OCI-LY7 (cell line): ENCODE data around the gene VPS18. TPM values are rescaled to one million over a fixed set of nuclear protein-coding genes. Genes with fewer than 3 reads are reported as not detected.

ENCODE experiments used
- BruUV-seq: library from RNA; stranded (reverse); fragments of 400-500 nt; replicated peaks from 2 replicates; lab custom pipeline; 2021; lab: Mats Ljungman, UMichigan
- CTCF ChIA-PET: fragments of 300-600 bp; sonication (Branson Sonifier 250); formaldehyde crosslinking; loops from one replicate; lab custom pipeline; 2022; ENCODE audit warnings: antibody characterized with exemption; ENCODE audit not compliant: unreplicated experiment; lab: Charles Lee
- POLR2A ChIA-PET: fragments of 300-600 bp; sonication (Branson Sonifier 250); formaldehyde crosslinking; loops from one replicate; lab custom pipeline; 2022; ENCODE audit warnings: antibody characterized with exemption; lab: Charles Lee
- DNase-seq: peaks from one replicate; pipeline ENCODE4 v3.0.0-alpha.2; 2015; ENCODE audit warnings: low spot score
- H2AFZ ChIP-seq: fragments of 200-600 bp; sonication (generic), shearing (Covaris generic); 2 replicates; pipeline ENCODE4 v1.6.1; 2014; ENCODE audit warnings: mild to moderate bottlenecking, antibody characterized with exemption, low read length, moderate library complexity
- H3K27ac ChIP-seq: fragments of 200-600 bp; sonication (generic); 2 replicates; pipeline ENCODE4 v1.5.1; 2014; ENCODE audit warnings: mixed run types, low read depth, mild to moderate bottlenecking, moderate library complexity, low read length, inconsistent platforms; ENCODE audit not compliant: poor library complexity, severe bottlenecking
- H3K36me3 ChIP-seq: fragments of 200-600 bp; sonication (generic); 2 replicates; pipeline ENCODE4 v1.6.1; 2014; ENCODE audit warnings: mild to moderate bottlenecking, antibody characterized with exemption, low read length, moderate library complexity, mixed read lengths; ENCODE audit not compliant: insufficient read depth
- H3K4me1 ChIP-seq: fragments of 200-600 bp; sonication (generic); 2 replicates; pipeline ENCODE4 v1.5.1; 2014; ENCODE audit warnings: mild to moderate bottlenecking, low read length; ENCODE audit not compliant: insufficient read depth, poor library complexity, severe bottlenecking
- H3K4me2 ChIP-seq: fragments of 200-600 bp; sonication (generic); 2 replicates; pipeline ENCODE4 v1.6.1; 2014; ENCODE audit warnings: mild to moderate bottlenecking, low read length
- H3K4me3 ChIP-seq: fragments of 200-600 bp; sonication (generic); 2 replicates; pipeline ENCODE4 v1.5.1; 2014; ENCODE audit warnings: mild to moderate bottlenecking, low read depth, low read length; ENCODE audit not compliant: poor library complexity, severe bottlenecking
- H3K79me2 ChIP-seq: fragments of 200-600 bp; sonication (generic); 2 replicates; pipeline ENCODE4 v1.6.1; 2016; ENCODE audit warnings: low read depth, mild to moderate bottlenecking, low read length, moderate library complexity, mixed read lengths; ENCODE audit not compliant: insufficient read depth
- H3K9me2 ChIP-seq: fragments of 200-600 bp; sonication (generic); 2 replicates; pipeline ENCODE4 v1.6.1; 2016; ENCODE audit warnings: mild to moderate bottlenecking, low read length, mixed read lengths; ENCODE audit not compliant: insufficient read depth
- H3K9me3 ChIP-seq: fragments of 200-600 bp; sonication (generic); 2 replicates; pipeline ENCODE4 v1.6.1; 2014; ENCODE audit warnings: mild to moderate bottlenecking, mixed run types, low read length, mixed read lengths
- H4K20me1 ChIP-seq: fragments of 200-600 bp; sonication (generic); 2 replicates; pipeline ENCODE4 v1.6.1; 2014; ENCODE audit warnings: mild to moderate bottlenecking, antibody characterized with exemption, low read length, moderate library complexity, mixed read lengths; ENCODE audit not compliant: insufficient read depth
- EZH2phosphoT487 ChIP-seq: fragments of 200-600 bp; sonication (generic); IDR thresholded peaks from 2 replicates; pipeline ENCODE4 v1.6.1; 2018; ENCODE audit warnings: low read depth, borderline replicate concordance, mild to moderate bottlenecking, mixed run types, antibody characterized with exemption, low read length, moderate library complexity, mixed read lengths
- intact Hi-C: fragments of 100-400 bp; cut with micrococcal nuclease; formaldehyde crosslinking; loops from one replicate; pipeline ENCODE4 v1.10.0; 2022; ENCODE audit not compliant: unreplicated experiment
- total RNA-seq, 2 experiments: library from RNA; depleted of rRNA in 1 of 2; stranded (reverse); fragments of >200 nt in 1 of 2; shearing (Covaris generic) in 1 of 2; gene quantifications; 2 replicates each; pipeline ENCODE4 v1.2.3, GENCODE V29; 2014 to 2022
- TF ChIP-seq, protein P1 (sequence below): fragments of 200-600 bp; sonication (generic); conservative IDR thresholded peaks from 2 replicates; pipeline ENCODE4 v1.5.1; 2014; ENCODE audit warnings: mild to moderate bottlenecking, antibody characterized with exemption, low read length, moderate library complexity, mixed read lengths

Gene VPS18
- total RNA-seq, 2 experiments from 2014 or later: 24.5 to 30.7 TPM

DNA sequence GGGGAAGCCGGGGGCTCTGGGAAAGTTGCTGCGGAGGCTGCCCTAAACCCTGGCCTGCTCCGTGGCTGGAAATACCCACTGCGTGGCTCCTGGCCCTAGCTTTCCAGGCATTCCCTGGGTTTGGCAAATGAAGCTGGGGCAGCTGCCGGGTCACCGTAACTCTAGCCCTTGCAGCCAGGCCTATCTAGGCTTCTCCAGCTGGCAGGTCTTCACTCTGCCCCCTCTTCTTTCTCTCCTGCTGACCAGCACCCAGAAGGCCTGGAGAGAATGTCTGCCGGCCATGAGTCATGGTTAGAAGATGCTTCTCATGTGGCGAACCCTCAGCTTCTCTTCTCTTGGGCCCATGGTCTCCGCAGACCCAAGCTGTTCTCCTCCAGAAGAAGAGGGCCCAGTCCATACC, 29.3 kb downstream of the VPS18 start:
- H3K9me3 ChIP-seq: no peaks in the 10 kb centered on the region
- H2AFZ ChIP-seq: no peak overlapping the region
- no peaks in the 10 kb centered on the region for H3K79me2 ChIP-seq
- intact Hi-C loops: no loop called here
- H3K4me3 ChIP-seq: no peak overlapping the region
- peaks cover 10% of the 10 kb centered on the region for H3K4me1 ChIP-seq
- H3K9me2 ChIP-seq: no peaks in the 10 kb centered on the region
- ChIA-PET POLR2A (no interaction called here), CTCF (no interaction called here)
- no peaks in the 10 kb centered on the region for H3K36me3 ChIP-seq
- no TSS peak for BruUV-seq
- H3K27ac ChIP-seq: no peak overlapping the region
- H3K4me2 ChIP-seq: no peak overlapping the region
- no peaks in the 10 kb centered on the region for H4K20me1 ChIP-seq
- no peak for TF ChIP-seq EZH2phosphoT487
- no peak for DNase-seq

GRCh38 chr15:40925495-40925862, 31.2 kb downstream of the VPS18 start:
- ChIA-PET CTCF (no interaction called here), POLR2A (no interaction called here)
- H3K36me3 ChIP-seq: no peaks in the 10 kb centered on the region
- H3K9me3 ChIP-seq: no peaks in the 10 kb centered on the region
- no peaks in the 10 kb centered on the region for H3K9me2 ChIP-seq
- intact Hi-C loops: no loop called here
- H3K4me3 ChIP-seq: no peak overlapping the region
- peaks cover 18% of the 10 kb centered on the region for H3K4me1 ChIP-seq
- BruUV-seq: no TSS peak
- H2AFZ ChIP-seq: no peak overlapping the region
- H3K4me2 ChIP-seq: no peak overlapping the region
- H4K20me1 ChIP-seq: no peaks in the 10 kb centered on the region
- no peaks in the 10 kb centered on the region for H3K79me2 ChIP-seq
- H3K27ac ChIP-seq: no peak overlapping the region
- DNase-seq: no peak
- TF ChIP-seq, protein P1, sequence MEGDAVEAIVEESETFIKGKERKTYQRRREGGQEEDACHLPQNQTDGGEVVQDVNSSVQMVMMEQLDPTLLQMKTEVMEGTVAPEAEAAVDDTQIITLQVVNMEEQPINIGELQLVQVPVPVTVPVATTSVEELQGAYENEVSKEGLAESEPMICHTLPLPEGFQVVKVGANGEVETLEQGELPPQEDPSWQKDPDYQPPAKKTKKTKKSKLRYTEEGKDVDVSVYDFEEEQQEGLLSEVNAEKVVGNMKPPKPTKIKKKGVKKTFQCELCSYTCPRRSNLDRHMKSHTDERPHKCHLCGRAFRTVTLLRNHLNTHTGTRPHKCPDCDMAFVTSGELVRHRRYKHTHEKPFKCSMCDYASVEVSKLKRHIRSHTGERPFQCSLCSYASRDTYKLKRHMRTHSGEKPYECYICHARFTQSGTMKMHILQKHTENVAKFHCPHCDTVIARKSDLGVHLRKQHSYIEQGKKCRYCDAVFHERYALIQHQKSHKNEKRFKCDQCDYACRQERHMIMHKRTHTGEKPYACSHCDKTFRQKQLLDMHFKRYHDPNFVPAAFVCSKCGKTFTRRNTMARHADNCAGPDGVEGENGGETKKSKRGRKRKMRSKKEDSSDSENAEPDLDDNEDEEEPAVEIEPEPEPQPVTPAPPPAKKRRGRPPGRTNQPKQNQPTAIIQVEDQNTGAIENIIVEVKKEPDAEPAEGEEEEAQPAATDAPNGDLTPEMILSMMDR: no peak
- TF ChIP-seq EZH2phosphoT487: no peak

DNA sequence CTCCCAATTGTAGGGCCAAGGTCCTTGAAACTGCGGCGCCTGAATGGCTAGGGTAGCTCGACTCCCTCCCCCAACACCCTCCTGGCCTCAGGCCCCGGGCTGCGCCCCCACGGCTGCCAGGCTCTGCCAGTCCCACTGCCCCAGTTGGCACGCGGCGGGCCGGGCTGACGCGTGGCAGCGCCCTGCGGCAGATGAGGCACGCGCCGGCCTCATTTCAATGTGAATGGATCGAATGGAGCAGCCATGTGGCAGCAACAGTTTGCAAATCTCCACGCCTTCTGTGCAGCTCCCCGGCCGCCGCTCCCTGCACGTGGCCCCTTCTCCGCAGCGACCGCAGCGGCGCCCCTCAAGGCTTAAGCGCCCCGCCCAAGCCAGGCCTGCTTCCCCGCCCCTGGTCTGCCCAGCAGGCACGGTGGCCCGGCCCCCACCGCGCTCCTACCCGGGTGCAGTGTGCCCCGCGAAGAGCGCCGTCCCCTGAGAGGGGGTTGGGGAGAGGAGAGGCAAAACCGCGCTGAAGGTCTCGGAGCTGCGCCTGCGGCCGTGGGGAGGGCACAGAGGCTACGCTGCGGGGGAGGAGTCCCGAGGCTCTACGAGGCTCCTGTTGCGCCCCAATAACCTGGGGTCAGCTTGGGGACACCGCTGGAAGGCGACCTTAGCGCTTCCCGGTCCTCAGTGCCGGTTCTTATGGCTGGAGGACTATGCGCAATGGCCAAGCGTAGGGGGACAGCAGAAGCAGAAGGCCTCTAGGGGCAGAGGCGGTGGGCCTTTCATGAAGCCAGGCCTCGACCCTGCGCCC, 31.8 kb downstream of the VPS18 start:
- ChIA-PET CTCF (no interaction called here), POLR2A (no interaction called here)
- BruUV-seq: no TSS peak

More for the DNA sequence above, 31.8 kb downstream of the VPS18 start:
- Histone ChIP-seq H3K4me1 (peaks cover 22% of the 10 kb centered on the region), H3K79me2 (no peaks in the 10 kb centered on the region), H2AFZ (no peak overlapping the region), H3K27ac (no peak overlapping the region), H3K4me2 (no peak overlapping the region), H4K20me1 (no peaks in the 10 kb centered on the region), H3K4me3 (no peak overlapping the region), H3K9me3 (no peaks in the 10 kb centered on the region), H3K36me3 (no peaks in the 10 kb centered on the region), H3K9me2 (no peaks in the 10 kb centered on the region)
- no peak for TF ChIP-seq EZH2phosphoT487
- TF ChIP-seq, protein P1: no peak
- no peak for DNase-seq
- intact Hi-C loops: no loop called here
